HEK293T (cell line): ENCODE results near the gene RLF.
A peak's percentile ranks its signal among the peaks of the same experiment; 100 is the strongest.

ENCODE experiments used
- CTCF ChIA-PET: fragments of 350-600 bp; formaldehyde crosslinking; extraction: SDS; loops from one replicate; lab custom pipeline; 2021; ENCODE audit warnings: antibody characterized with exemption, inconsistent platforms; lab: Yijun Ruan, JAX
- POLR2A ChIA-PET: fragments of 350-600 bp; formaldehyde crosslinking; extraction: SDS; loops from one replicate; lab custom pipeline; 2020; ENCODE audit warnings: antibody characterized with exemption, inconsistent platforms; lab: Yijun Ruan, JAX
- DNase-seq: peaks from one replicate; pipeline ENCODE4 v3.0.0; 2012; ENCODE audit warnings: mixed read lengths; ENCODE audit errors: extremely low spot score
- ARNT ChIP-seq: fragments of 450-650 bp; IDR thresholded peaks from 2 replicates; pipeline ENCODE4 v1.6.1; 2017; ENCODE audit warnings: mild to moderate bottlenecking
- BHLHE40 ChIP-seq: fragments of 450-650 bp; IDR thresholded peaks from 2 replicates; pipeline ENCODE4 v1.6.1; 2016; ENCODE audit warnings: mild to moderate bottlenecking, moderate library complexity, borderline replicate concordance
- CTBP1 ChIP-seq: fragments of 450-650 bp; IDR thresholded peaks from 2 replicates; pipeline ENCODE4 v1.6.1; 2016; ENCODE audit warnings: borderline replicate concordance
- ELF4 ChIP-seq: fragments of 450-650 bp; IDR thresholded peaks from 2 replicates; pipeline ENCODE4 v1.6.1; 2017; ENCODE audit warnings: antibody characterized with exemption
- FOXA1 ChIP-seq: fragments of 450-650 bp; IDR thresholded peaks from 2 replicates; pipeline ENCODE4 v1.6.1; 2016; ENCODE audit warnings: mild to moderate bottlenecking
- FOXK2 ChIP-seq: fragments of 450-650 bp; IDR thresholded peaks from 2 replicates; pipeline ENCODE4 v1.6.1; 2016; ENCODE audit warnings: mild to moderate bottlenecking
- FOXM1 ChIP-seq: fragments of 450-650 bp; IDR thresholded peaks from 2 replicates; pipeline ENCODE4 v1.6.1; 2017; ENCODE audit warnings: mild to moderate bottlenecking, borderline replicate concordance
- HDGF ChIP-seq: fragments of 450-650 bp; IDR thresholded peaks from 2 replicates; pipeline ENCODE4 v1.6.1; 2017; ENCODE audit warnings: antibody characterized with exemption, borderline replicate concordance
- L3MBTL2 ChIP-seq: fragments of 450-650 bp; conservative IDR thresholded peaks from 2 replicates; pipeline ENCODE4 v1.6.1; 2016; ENCODE audit warnings: mild to moderate bottlenecking
- LEF1 ChIP-seq: fragments of 450-650 bp; IDR thresholded peaks from 2 replicates; pipeline ENCODE4 v1.6.1; 2017; ENCODE audit warnings: mild to moderate bottlenecking, borderline replicate concordance
- NFRKB ChIP-seq: fragments of 450-650 bp; IDR thresholded peaks from 2 replicates; pipeline ENCODE4 v1.6.1; 2016; ENCODE audit warnings: mild to moderate bottlenecking, moderate library complexity
- SP1 ChIP-seq: fragments of 450-650 bp; IDR thresholded peaks from 2 replicates; pipeline ENCODE4 v1.6.1; 2017
- SUZ12 ChIP-seq: fragments of 450-650 bp; IDR thresholded peaks from 2 replicates; pipeline ENCODE4 v1.6.1; 2016; ENCODE audit warnings: mild to moderate bottlenecking
- TARDBP ChIP-seq: fragments of 450-650 bp; IDR thresholded peaks from 2 replicates; pipeline ENCODE4 v1.6.1; 2016
- ZNF384 ChIP-seq: fragments of 450-650 bp; IDR thresholded peaks from 2 replicates; pipeline ENCODE4 v1.6.1; 2016
- TF ChIP-seq, protein P1 (sequence below): fragments of 450-650 bp; IDR thresholded peaks from 2 replicates; pipeline ENCODE4 v1.6.1; 2016

The RLF gene

GRCh38 chr1:40255231-40255630 is 94.0 kb downstream of the RLF start:
- CTCF ChIA-PET: no interaction called here
- TF ChIP-seq CTBP1: no peak
- no peak for TF ChIP-seq LEF1
- no peak for TF ChIP-seq ARNT
- TF ChIP-seq ELF4: no peak
- no peak for TF ChIP-seq NFRKB
- TF ChIP-seq, protein P1, sequence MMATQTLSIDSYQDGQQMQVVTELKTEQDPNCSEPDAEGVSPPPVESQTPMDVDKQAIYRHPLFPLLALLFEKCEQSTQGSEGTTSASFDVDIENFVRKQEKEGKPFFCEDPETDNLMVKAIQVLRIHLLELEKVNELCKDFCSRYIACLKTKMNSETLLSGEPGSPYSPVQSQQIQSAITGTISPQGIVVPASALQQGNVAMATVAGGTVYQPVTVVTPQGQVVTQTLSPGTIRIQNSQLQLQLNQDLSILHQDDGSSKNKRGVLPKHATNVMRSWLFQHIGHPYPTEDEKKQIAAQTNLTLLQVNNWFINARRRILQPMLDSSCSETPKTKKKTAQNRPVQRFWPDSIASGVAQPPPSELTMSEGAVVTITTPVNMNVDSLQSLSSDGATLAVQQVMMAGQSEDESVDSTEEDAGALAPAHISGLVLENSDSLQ: no peak
- TF ChIP-seq SP1: no peak
- TF ChIP-seq L3MBTL2: no peak
- no peak for TF ChIP-seq BHLHE40
- TF ChIP-seq SUZ12: no peak
- no peak for TF ChIP-seq TARDBP
- TF ChIP-seq ZNF384: no peak
- TF ChIP-seq HDGF: no peak
- TF ChIP-seq FOXK2: no peak
- no peak for TF ChIP-seq FOXM1
- no peak for TF ChIP-seq FOXA1
- POLR2A ChIA-PET: no interaction called here
- no peak for DNase-seq

DNA sequence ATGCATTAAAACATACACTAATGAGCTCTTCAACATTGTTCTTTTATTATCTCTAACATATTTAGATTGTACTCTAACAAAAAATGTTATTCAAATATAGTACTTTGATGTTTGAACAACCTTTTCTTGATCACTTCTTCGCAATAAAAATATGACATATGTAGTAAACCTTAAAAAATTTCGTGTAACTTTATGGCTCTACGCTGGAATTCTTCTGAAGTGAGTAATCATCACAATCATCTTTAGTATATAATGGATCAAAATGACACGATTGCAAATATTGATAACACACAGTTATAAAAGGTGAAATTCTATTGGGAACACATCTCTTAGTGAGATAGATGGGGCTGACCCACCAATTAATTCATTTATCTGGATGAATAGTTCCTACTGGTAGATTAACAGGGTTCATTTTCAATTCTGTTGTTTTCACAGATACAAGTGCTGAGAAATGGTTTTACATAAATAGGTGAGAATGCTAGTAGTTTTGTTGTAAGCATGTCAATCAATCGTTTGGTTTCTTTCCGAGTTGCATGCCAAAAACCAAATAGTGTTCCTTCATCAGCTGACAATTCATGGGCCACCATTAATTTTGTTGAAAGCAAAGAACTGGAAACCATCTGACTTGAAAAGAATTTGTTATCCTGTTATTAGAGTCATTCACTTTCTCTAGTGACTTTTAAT is 95.4 kb downstream of the RLF start:
- ChIA-PET POLR2A (no interaction called here), CTCF (no interaction called here)
- no peak for TF ChIP-seq ARNT
- TF ChIP-seq, protein P1: 0 out of 2 replicates have a peak, but pooled peaks have one; percentile 12
- TF ChIP-seq FOXK2: no peak
- no peak for TF ChIP-seq BHLHE40
- no peak for TF ChIP-seq SP1
- DNase-seq: no peak

GRCh38 chr1:40257313-40257687 is 96.1 kb downstream of the RLF start:
- ChIA-PET CTCF (no interaction called here), POLR2A (interaction anchor here (0.7 to 1.5 kb wide), 13 partner anchors 10 to 217 kb away, joined by 3 to 8 read pairs (median 3); partner anchors contain the start of genes CAP1 and TMCO2)
- TF ChIP-seq NFRKB (no peak), ELF4 (no peak), SUZ12 (no peak), TARDBP (no peak), HDGF (no peak), FOXA1 (no peak), L3MBTL2 (no peak), FOXM1 (no peak), ARNT (no peak), ZNF384 (no peak), SP1 (no peak), CTBP1 (no peak), LEF1 (no peak), FOXK2 (no peak)
- TF ChIP-seq, protein P1: no peak
- no peak for DNase-seq

- CTCF ChIA-PET: no interaction called here
- TF ChIP-seq ZNF384: no peak
- TF ChIP-seq L3MBTL2: peak; percentile 39
- no peak for TF ChIP-seq NFRKB
- TF ChIP-seq FOXA1: no peak
- TF ChIP-seq TARDBP: no peak
- TF ChIP-seq, protein P1: peak; percentile 46
- no peak for TF ChIP-seq SP1
- TF ChIP-seq SUZ12: no peak
- TF ChIP-seq ELF4: peak; percentile 27; the same call in 1 of the 2 replicates
- no peak; the same call in 1 of the 2 replicates for TF ChIP-seq FOXM1
- TF ChIP-seq CTBP1: peak; percentile 85
- peak; percentile 67; the same call in 1 of the 2 replicates for TF ChIP-seq FOXK2
- no peak for TF ChIP-seq ARNT
- no peak for TF ChIP-seq BHLHE40
- TF ChIP-seq HDGF: no peak
- POLR2A ChIA-PET: interaction anchor here (0.7 to 1.5 kb wide), 13 partner anchors 11 to 217 kb away, joined by 3 to 8 read pairs (median 3); partner anchors contain the start of genes CAP1 and TMCO2
- DNase-seq: peak; percentile 86
Measured at GRCh38 chr1:40257688-40258444, 96.7 kb downstream of the RLF start, which contains the start of gene ZMPSTE24. Gene ZMPSTE24 (plus strand): TSS chr1:40258236. CDS start chr1:40258272, 36 bp downstream.

DNA sequence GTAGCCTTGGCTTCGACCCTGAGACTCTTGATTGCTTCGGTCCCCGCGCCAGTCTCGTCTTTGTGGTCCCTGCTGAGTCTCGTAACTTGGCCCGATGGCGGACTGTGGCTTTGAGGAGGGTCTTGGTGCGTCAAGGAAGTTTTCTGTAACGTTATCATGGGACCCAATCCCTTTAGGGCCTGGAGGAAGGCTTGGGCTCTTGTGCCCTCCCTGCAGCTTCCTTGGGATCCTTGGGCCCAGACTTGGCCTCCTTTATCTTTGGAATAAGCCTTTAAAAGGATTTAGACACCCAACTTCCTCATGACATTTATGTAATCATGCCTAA is 97.2 kb downstream of the RLF start:
- no peak for TF ChIP-seq BHLHE40
- no peak for TF ChIP-seq NFRKB
- no peak for TF ChIP-seq L3MBTL2
- TF ChIP-seq LEF1: no peak
- TF ChIP-seq ELF4: no peak
- TF ChIP-seq SUZ12: no peak
- TF ChIP-seq HDGF: no peak
- TF ChIP-seq FOXA1: no peak
- no peak for TF ChIP-seq TARDBP
- no peak for TF ChIP-seq FOXK2
- TF ChIP-seq CTBP1: no peak
- ChIA-PET CTCF (no interaction called here), POLR2A (interaction anchor here (1.0 to 1.5 kb wide), 12 partner anchors 11 to 218 kb away, joined by 3 to 8 read pairs (median 4); partner anchors contain the start of genes CAP1 and TMCO2)
- DNase-seq: peak; percentile 26
